ENCODE data around the gene NAP1L4. TPM values are rescaled to one million over a fixed set of nuclear protein-coding genes. Genes with fewer than 3 reads are reported as not detected.

Gene NAP1L4
- total and polyA plus RNA-seq, 12 donors = 98.5 to 233 (median 182) TPM

DNA sequence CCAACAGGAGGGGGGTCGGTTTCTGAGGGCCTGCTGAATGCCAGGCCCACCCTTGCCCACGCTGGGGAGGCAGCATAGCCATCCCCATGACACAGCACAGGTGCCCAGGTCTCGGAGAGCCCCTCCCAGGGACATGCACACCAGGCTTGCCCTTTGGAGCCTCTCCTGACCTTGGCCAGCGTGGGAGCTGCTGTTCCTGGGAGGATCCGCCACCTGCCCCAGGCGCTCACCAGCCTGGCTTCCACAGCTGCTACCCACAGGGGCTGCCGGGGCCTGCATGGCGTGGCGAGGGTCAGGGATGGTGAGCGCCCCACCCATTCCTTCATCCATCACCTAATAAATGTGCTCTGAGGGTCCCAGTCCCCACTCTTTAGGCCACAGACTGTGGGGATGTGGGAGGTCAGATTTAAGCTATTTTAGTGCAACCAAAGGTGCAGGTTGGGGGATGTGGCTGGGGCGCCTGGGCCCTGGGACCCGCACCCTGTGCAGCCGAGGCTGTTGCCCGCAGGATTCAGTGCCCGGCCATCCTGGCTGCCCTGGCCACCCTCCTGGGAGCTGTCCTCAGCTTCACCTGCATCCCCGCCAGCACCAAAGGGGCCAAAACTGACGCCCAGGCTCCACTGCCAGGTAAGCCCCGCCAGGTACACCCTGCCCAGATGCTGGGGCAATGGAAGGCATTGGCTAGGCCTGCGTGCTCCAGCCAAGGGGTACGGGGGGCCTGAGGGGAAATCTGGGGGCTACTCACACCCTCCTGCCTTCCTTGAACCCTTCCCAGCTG, 75.8 kb downstream of the NAP1L4 start:
- 85 to 86% methylated on average over 20 of the region's 20 CpGs for WGBS, 2 donors
- Histone ChIP-seq H3K9me3 (no peaks in the 10 kb centered on the region), H3K27ac (peak overlapping the region in 1 of 10 donors; percentile 79), H3K36me3 (no peaks in the 10 kb centered on the region), H3K27me3 (no peaks in the 10 kb centered on the region), H3K4me1 (peaks cover 4 to 32% (median 15%) of the 10 kb centered on the region in 9 donors), H3K4me3 (no peak overlapping the region)
- TF ChIP-seq, protein P1, sequence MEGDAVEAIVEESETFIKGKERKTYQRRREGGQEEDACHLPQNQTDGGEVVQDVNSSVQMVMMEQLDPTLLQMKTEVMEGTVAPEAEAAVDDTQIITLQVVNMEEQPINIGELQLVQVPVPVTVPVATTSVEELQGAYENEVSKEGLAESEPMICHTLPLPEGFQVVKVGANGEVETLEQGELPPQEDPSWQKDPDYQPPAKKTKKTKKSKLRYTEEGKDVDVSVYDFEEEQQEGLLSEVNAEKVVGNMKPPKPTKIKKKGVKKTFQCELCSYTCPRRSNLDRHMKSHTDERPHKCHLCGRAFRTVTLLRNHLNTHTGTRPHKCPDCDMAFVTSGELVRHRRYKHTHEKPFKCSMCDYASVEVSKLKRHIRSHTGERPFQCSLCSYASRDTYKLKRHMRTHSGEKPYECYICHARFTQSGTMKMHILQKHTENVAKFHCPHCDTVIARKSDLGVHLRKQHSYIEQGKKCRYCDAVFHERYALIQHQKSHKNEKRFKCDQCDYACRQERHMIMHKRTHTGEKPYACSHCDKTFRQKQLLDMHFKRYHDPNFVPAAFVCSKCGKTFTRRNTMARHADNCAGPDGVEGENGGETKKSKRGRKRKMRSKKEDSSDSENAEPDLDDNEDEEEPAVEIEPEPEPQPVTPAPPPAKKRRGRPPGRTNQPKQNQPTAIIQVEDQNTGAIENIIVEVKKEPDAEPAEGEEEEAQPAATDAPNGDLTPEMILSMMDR (IDR thresholded peaks at IDR 0.05) = no peak
- ATAC-seq (no peak), DNase-seq (peak in 1 of 2 donors; percentile 6)
- intact Hi-C loops (cut with DNase I) = no loop called here

DNA sequence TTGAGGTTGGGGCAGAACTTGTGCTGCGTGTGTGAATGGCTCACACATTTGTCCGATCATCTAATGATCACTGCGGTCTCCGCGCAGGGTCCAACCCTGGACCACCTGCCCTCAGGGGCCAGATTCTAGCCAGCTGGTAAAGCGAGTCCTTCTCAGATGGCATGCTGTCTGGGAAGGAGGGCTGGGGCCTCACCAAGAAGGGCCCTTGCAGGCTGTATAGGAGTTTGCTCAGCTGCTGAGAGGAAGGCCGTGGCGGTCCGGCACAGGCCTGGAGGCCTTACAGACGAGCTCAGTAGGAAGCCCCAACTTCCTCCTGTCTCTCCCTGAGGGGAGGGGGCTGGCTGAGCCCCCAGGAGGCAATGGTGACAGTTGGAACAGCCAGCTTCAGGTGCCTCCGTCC, 76.7 kb downstream of the NAP1L4 start:
- TF ChIP-seq, protein P1 (IDR thresholded peaks at IDR 0.05) = no peak
- WGBS, 2 donors = 89 to 90% methylated on average over 11 of the region's 11 CpGs

DNA sequence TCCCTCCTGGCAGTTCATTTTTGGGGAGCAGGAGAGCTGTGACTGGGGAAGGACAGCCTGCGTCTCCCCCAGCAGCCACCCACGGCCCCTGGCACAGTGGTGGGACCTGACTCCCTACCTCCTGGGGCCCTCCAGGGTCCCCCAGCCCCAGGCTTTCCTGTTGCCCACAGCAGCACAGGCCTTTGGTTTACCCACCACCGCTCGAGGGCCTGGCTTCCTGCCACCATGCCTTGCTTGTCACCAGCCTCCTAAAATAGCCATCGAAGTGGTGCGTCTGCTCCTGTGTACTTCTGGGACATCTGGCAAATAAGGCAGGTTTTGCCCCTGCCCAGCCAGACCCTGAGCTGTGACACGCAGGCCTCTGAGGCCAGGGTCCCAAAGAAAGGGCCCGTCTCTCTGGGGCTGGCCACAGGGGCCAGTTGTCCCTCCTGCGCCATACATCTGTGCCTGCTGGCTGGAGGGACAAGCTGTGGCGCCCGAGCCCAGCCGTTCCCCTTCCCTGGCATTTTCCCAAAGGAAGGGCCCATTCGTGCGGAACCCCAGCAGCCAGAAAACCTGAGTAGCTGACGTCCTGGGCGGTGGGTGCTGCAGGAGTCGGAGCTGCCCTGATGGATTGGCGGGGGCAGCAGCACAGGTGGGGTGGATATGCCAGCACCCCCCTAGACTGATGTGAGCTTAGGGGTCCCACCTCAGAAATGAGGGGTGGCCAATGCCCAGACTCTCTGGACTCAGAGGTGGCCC, 77.5 kb downstream of the NAP1L4 start:
- TF ChIP-seq, protein P1 (IDR thresholded peaks at IDR 0.05) = no peak
- no peaks in the 10 kb centered on the region for H3K36me3 ChIP-seq
- H3K9me3 ChIP-seq = no peaks in the 10 kb centered on the region
- intact Hi-C loops (cut with DNase I) = no loop called here
- peak overlapping the region in 9 of 10 donors; percentile 31 to 79 (median 70) for H3K27ac ChIP-seq
- H3K4me1 ChIP-seq = peaks cover 4 to 27% (median 17%) of the 10 kb centered on the region in 9 donors
- peak overlapping the region in 3 of 10 donors; percentile 5 to 31 (median 24) for H3K4me3 ChIP-seq
- peaks cover 0 to 11% (median 0%) of the 10 kb centered on the region in 7 donors for H3K27me3 ChIP-seq
- WGBS, 2 donors = 40 to 55% methylated on average over 18 of the region's 18 CpGs
- ATAC-seq (peak; percentile 53 to 81 (median 72)), DNase-seq (peak; percentile 79 to 81)

More for the DNA sequence above, 76.7 kb downstream of the NAP1L4 start:
- Histone ChIP-seq H3K27ac (peak overlapping the region in 1 of 10 donors; percentile 79), H3K4me1 (peaks cover 4 to 31% (median 15%) of the 10 kb centered on the region in 9 donors), H3K4me3 (no peak overlapping the region), H3K27me3 (peaks cover 0 to 3% (median 0%) of the 10 kb centered on the region in 7 donors), H3K9me3 (no peaks in the 10 kb centered on the region), H3K36me3 (no peaks in the 10 kb centered on the region)
- no peak for ATAC-seq
- intact Hi-C loops (cut with DNase I) = no loop called here
- DNase-seq = no peak

DNA sequence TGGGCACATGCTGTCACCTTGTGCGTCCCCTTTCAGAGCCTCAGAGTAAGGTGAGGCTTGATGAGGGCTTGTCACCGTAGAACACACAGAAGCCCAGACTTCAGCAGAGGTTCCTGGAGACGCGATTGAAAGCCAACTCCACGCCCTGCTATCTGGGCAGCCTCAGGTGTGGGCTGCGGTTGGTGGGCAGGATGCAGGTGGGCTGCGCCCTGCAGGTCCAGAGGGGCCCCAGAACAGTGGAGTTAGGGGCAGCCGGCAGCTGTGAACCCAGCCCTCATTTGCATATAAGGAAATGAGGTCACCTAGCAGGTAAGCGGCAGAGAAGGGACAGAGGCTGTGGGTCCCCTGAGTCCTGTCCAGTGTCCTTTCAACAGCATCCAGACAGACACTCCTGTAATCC, 78.4 kb downstream of the NAP1L4 start:
- intact Hi-C loops (cut with DNase I) = no loop called here
- WGBS, 2 donors = 66 to 68% methylated on average over 9 of the region's 9 CpGs
- DNase-seq (no peak), ATAC-seq (no peak)
- Histone ChIP-seq H3K4me3 (no peak overlapping the region), H3K9me3 (no peaks in the 10 kb centered on the region), H3K27ac (peak overlapping the region in 3 of 10 donors; percentile 65 to 79 (median 76)), H3K4me1 (peaks cover 4 to 33% (median 18%) of the 10 kb centered on the region in 9 donors), H3K27me3 (peaks cover 0 to 18% (median 5%) of the 10 kb centered on the region in 7 donors), H3K36me3 (no peaks in the 10 kb centered on the region)
- TF ChIP-seq, protein P1 (IDR thresholded peaks at IDR 0.05) = no peak

Measured in heart right ventricle (tissue), 16 donors.